HuH-7.5 (cell line): ENCODE measurements around the gene ZNF565.
"Not testable (repeated sequence)": the region's sequence is repeated elsewhere in the genome, so short reads cannot be mapped to it uniquely, and the experiment has no call there.

Experiments
- DNase-seq: peaks from one replicate; pipeline ENCODE4 v3.0.0; 2011; ENCODE audit warnings: low spot score

ZNF565 gene

DNA sequence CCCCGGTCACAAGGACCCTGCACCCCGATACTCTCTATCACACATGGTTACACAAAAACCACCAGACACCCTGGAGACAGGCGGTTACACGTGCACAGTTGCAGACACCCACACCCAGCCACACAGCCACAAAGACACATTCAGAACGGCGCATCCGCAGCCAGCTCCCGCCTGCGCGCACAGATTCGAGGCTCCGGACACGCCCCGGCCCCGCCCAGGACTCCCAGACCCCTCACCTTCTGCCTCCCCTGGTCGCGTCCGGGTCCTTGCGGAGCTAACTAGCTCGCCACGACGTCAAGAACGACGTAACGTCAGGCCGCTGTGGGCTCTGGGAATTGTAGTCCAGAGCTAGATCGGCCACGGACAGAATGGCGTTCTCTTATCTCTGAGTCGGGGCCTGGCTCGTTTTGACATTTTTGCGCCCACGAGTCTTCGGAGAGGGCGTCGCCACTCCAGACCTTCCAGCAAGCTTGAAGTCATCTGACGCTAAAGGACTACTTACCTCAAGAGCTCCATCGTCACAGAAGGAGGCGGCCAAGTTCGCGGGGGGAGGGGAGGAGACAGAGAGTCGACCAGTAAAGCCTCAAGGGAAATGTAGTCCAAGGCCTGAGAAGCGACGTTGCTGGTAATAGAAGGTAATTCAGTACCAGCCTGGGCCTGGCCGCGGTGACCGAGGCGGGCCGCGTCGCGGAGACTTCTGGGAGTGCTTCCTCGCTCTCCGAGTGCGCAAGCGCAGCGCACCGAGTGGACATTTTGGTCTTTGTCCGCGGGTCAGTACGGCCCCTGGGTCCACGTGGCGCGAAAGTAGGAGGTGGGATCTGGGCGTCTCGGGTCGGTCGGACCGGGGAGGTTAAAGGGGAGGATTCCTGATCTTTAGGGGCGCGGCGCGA lies at the start of gene ZNF565, which contains the start of gene ZNF146:
Gene ZNF565 (minus strand): TSS at position 280 of the 890 bp plus-strand sequence. CDS start 12,680 bp downstream, outside the sequence.
Gene ZNF146 (plus strand): TSS at position 721 of the 890 bp plus-strand sequence. CDS start 21,335 bp downstream, outside the sequence.
- DNase-seq, result peak; percentile 90

DNA sequence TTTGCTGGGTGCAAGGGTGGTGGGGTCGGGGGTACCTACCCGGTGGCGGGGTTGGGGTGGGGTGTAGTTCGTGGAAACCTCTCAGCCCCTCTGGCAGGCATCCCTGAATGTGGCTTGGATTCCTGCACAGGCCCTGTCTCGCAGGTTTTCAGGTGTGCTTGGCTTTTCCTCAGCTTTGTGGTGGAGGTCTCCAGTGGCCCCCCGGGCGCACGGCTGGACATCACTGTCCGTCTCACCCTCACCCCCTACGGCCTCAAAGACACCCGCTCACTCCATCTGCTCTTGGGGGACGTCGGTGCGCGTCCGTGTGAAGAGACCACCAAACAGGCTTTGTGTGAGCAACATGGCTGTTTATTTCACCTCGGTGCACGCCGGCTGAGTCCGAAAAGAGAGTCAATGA lies 44.7 kb upstream of the ZNF565 start:
- DNase-seq, result no peak

DNA sequence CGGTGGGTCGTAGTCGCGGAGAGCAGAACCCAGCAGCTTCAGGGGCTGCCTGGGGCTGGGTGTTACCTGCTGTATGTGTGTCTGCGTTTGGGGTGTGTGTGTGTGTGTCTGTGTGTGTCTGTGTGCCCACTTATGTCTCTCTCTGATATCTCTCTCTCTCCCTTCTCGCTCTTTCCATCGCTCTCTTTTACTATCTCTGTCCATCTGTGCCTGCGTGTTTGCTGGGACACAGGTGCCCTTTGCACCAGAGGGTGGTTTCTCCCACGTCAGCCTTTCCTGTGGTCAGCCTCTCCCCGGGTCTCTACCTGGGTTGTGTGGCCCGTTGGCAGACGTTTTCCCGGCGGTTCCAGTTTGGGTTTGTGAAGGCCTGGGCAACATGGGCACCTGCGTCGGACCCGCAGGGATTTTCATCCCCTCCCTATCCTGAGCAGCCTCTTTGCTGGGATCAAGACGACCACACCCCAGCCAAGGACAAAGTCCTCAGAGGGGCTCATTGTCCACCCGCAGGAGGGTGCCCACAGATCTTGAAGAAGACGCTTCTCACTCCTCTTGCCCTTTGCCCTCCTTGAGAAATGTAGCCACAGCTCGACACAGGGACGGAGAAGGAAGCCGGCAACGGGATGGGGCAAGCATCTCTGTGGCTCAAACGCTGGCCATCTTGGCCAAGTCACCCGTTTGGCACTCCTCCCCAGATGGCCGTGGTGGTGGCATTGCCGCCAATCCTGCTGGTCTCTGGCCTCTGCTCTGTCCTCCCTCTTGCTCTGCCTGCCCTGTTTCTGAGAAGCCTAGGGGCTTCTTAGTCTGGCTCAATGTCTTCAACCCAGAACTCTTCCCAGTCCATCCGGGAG lies 43.8 kb upstream of the ZNF565 start:
- DNase-seq, result no peak

DNA sequence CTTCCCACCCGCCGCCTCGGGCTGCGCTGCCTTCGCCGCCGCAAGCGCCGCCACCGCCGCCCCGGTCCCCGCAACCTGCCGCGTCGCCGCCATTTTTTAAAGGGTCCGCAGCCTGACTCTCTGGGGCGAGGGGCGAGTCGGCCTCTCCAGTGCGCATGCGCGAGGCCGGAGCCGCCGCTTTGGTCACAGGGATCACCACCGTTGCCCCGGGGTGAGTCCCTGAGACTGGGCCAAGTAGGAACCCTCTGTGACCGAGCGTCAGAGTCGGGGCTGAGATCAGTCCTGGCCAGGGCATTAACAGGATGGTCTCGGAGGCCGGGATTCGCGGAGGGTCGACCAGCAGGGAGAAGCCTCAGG lies 43.0 kb upstream of the ZNF565 start:
- DNase-seq, result no peak

DNA sequence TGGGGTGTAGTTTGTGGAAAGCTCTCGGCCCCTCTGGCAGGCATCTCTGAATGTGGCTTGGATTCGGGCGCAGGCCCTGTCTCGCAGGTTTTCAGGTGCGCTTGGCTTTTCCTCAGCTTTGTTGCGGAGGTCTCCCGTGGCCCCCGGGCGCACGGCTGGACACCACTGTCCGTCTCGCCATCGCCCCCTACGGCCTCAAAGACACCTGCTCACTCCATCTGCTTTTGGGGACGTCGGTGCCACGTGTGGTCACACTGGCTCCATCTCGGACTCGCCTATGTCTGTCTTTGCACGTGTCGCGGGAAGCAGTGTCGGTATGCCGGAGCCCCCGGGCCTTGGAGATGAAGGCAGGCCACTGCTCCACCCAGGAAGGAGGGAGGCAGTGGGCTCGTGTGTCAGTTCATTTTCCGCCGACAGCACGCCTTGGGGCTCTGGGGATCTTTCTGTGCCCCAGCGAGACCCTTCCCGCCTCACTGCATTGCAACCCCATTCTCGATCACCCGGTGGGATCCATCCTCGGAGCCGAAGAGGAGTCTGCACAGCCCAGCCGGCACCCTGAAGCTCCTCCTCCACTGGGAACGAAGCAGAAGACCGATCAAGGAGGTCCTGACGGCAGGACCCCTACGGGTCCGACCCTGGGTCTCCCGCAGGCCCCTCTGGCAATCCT lies 42.5 kb upstream of the ZNF565 start:
- DNase-seq, result no peak

DNA sequence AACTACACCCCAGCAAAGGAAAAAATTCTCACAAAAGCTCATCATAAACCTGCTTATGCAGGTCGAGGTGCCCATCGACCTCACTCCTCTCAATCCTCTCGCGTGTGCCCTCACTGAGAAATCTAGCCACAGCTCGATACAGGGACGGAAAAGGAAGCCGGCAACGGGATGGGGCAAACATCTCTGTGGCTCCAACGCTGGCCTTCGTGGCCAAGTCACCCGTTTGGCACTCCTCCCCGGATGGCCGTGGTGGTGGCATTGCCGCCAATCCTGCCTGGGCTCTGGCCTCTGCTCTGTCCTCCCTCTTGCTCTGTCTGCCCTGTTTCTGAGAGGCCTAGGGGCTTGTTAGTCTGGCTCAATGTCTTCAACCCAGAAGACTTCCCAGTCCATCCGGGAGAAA lies 41.6 kb upstream of the ZNF565 start:
- no peak for DNase-seq

DNA sequence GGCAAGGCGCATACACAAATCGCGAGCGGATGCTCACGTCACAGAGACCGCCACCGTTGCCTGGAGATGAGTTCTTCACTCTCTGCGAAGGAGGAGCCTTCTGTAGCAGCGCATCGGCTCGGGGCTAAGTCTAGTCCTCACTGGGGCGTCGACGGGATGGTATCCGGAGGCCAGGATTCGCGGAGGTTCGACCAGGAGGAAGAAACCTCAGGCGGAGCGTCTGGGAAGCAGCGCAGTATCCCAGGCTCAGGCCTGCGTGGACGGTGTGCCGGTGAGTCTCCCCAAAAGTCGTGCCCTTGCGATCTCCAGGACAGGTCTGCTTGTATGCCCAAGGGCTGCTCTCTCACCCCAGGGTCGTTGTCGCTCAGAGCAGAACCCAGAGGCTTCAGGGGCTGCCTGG lies 40.9 kb upstream of the ZNF565 start:
- DNase-seq, result no peak

DNA sequence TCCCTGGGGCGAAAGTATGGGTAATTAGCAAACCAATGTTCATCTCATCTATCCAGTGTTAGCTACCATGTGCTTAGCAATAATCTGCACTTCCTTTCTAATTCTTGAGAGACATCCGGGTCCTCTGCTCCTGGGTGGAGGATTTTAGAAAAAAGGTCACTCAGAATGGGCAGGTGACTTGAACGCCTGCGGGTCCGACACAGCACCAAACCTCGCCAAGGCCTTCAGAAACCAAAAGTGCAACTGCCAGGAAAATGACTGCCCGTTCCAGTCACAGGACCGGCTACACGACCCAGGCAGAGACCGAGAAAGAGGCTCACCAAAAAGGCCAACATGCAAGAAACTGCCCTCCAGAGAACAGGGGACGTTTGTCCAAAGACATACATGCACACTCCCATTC lies 40.4 kb upstream of the ZNF565 start:
- DNase-seq, result no peak

DNA sequence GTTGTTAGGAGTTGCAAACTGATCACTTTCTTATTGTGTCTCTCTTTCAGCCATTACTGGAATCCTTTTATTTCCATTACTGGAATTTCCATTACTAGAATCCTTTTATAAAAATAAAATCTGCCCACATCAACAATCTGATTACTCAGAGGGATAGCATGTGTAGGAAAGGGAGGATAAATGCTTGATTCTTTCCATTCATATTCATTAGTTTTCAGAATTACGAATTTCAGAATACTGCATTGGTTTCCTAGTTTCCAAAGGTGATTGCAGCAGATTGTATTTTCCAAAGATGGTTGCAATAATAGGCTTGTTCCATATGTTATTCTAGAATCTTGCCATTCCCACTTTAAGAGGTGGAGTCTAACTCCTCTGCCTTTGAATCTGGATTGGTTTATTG lies 37.6 kb upstream of the ZNF565 start:
- DNase-seq, result no peak

DNA sequence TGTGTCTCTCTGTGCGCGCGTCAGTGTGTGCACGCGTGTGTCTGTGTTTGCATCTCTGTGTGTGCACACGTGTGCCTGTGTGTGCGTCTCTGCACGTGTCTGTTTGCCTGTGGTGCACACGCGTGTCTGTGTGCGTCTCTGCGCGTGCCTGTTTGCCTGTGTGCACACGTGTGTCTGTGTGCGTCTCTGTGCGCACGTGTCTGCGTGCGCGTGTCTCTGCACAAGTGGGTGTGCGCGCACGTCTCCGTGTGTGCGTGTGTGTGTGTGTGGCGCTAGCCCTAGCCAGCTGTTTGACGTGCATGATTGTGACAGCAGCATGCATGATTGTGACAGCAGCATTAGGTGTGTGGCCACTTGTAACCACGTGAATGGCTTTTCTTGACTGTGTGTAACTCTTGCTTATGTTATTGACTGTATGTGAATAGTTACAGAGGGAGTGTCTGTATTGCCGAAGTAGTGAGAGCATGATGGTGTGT lies 31.6 kb upstream of the ZNF565 start:
- no peak for DNase-seq

DNA sequence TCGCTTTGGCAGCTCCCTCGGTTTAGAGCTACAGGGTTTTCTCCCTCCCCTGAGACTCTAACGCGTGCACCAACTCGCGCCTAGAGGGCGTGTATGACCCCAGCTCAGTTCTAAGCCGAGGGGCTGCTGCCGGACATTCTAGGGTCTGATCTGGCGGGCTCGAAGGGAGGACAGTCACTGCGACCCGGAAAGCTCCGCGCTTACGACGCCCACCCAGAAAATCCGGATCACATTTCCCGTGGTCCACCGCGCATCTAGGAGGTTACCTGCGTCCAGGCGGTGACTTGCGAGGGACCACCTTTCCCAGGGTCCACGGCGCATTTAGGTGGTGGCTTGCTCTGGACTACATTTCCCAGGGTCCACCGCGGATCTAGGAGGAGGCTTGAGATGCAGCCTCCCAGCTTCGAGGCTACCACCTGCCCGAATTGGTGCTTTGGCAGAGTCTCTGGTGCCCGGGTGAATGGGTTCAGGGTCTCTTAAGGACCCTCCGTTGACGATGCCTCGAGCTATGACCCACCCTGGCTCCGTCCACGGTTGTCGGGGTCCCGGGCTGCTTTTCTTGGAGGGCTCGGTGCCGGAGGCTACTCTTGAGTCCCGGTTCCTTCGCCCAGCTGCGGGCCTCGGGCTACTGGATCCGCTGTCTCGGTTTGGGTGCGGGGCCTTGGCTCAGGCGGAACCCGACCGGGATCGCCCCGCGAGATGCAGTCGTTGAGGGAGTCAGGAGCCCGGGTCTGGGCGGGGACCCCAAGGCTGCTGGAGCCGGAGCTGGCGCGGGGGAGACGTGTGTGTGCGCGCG lies 30.9 kb upstream of the ZNF565 start:
- no peak for DNase-seq

DNA sequence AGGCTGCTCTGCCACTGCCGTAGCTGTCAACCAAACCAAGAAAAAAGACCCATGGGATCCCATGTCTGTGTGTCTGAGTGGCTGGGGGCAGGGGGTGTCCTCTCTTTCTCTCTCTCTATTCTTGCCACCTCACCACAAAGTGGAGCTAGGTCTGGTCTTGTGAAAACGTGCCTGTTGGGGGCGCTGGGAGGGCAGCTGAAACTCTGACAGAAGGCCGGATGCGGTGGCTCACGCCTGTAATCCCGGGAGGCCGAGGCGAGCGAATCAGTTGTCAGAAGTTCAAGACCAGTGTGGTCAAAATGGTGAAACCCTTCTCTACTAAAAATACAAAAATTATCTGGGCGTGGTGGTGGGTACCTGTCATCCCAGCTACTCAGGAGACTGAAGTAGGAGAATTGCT lies 29.6 kb upstream of the ZNF565 start:
- no peak for DNase-seq

DNA sequence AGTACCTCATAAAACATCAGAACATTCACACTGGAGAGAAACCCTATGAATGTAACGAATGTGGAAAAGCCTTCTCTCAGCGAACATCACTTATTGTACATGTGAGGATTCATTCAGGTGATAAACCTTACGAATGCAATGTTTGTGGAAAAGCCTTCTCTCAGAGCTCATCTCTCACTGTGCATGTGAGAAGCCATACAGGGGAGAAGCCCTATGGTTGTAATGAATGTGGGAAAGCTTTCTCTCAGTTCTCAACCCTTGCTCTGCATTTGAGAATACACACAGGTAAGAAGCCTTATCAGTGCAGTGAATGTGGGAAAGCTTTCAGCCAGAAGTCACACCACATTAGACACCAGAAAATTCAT lies 22.5 kb upstream of the ZNF565 start:
- DNase-seq, result no peak

DNA sequence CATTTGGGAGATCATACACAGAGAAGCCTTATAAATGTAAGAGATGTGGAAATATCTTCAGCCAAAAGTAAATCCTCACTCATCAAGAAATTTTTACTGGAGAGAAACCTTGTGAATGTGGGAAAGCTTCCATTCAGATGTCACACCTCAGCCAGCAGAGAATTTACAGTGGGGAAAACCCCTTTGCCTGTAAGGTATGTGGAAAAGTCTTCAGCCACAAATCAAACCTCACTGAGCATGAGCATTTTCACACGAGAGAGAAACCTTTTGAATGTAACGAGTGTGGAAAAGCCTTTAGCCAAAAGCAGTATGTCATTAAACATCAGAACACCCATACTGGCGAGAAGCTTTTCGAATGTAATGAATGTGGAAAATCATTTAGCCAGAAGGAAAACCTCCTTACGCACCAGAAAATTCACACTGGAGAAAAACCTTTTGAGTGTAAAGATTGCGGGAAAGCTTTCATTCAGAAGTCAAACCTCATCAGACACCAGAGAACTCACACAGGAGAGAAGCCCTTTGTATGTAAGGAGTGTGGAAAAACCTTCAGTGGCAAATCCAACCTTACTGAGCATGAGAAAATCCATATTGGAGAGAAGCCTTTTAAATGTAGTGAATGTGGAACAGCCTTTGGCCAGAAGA lies 22.0 kb upstream of the ZNF565 start:
- DNase-seq, result no peak

DNA sequence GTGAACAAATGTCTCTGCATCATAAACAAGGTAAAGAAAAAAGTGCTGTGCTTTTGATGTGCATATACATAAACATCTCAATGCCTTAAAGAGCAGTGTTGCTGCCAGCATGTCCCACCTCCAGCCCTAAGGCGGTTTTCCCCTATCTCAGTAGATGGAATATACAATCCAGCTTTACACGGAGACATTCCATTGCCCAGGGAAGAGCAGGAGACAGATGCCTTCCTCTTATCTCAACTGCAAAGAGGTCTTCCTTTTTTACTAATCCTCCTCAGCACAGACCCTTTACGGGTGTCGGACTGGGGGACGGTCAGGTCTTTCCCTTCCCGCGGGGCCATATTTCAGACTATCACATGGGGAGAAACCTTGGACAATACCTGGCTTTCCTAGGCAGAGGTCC lies 19.2 kb upstream of the ZNF565 start:
- DNase-seq, result not testable (repeated sequence)

DNA sequence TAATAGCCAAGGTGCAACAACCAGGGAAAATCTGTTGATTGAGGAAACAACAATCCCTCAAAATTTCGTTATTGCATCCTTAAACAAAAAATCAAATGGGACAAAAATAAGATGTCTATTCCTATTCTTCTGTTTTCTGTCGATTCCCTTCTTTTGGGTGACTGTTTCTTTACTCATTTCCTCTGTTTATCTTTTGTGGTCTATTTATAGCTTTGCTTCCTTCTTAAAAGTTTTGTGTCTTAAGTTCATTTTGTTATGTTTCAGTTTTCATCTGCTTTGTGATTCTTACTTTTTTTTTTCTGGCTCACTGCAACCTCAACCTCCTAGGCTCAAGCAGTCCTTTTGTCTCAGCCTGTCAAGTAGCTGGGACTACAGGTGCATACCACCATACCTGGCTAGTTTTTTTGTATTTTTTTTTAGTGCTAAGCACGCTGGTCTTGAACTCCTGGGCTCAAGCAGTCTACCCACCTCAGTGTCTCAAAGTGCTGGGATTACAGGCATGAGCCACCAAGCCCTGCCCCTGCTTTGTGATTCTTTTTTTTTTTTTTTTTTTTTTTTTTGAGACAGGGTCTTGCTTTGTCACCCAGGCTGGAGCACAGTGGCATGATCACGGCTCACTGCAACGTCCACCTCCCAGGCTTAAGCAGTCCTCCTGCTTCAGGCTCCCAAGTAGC lies 10.9 kb upstream of the ZNF565 start:
- no peak for DNase-seq

DNA sequence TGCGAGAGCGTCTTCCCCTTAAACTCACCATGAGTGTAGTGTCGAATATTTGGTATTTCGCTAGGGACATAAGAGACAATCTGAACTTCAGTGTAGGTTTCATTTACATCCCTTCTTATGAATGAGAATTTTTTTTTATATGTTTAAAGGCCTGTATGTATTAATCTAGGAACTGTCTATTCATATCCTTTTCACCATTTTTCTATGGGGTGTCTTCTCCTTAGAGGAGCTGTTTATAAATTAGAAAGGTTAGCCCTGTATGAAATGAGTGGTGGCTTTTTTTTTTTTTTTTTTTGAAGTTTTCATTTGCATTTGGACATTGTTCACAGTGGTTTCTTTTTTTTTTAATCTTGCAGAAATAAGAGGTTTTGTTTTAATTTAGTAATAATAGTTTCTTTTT lies 8.0 kb upstream of the ZNF565 start:
- DNase-seq, result no peak

DNA sequence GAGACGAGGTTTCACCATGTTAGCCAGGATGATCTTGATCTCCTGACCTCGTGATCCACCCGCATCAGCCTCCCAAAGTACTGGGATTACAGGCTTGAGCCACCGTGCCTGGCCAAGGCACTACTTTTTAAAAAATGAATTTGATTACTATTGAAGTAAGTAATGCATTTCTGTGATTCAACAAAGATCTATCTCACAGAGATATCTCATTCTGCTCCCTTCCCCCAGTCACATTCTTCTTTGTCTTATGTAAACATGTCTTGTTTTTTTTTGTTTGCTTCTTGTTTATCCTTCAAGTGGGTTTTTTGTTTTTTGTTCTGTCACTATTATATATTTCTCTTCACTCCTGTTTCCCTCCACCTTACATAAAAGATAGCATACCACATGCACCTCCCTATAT lies 7.0 kb upstream of the ZNF565 start:
- no peak for DNase-seq

DNA sequence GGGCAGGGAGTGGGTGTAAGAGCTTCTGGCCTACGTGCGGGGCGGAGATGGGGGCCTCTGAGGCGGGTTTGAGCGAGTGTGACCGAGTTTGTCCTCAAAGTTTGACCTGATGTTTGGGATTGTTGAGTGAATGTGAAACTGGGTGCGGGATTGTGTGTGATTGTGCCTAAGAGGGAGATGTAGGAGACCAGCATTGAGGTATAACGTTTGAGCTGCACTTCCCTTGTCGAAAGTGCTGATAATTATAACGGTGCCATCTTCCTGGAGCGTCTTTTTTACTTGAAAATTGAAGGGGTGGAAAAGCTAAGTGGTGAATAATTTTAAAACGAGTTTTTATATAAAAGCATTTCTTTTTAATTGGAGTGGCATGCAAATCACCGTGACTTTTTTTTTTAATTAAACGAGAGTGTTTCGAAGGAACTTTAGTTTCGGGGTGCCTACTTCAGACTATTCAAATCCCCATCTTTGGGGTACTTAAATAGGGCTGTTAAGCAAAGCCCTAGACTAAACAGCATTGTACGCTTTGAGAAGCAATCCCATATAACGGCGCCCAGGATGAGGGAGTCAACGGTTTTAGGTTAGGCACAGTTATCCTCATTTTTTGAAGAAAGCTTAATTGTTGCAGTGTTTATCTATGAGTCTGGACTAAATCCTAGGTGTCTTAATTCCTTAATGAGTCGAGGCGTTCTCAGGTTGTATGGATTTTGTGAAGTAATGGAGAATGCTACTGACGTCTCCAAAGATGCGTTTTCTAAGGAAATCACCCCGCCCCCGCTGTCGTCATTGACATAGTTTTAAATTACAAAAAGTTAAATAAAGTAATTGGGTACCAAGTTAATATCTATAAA lies 1.0 kb upstream of the ZNF565 start:
- no peak for DNase-seq

DNA sequence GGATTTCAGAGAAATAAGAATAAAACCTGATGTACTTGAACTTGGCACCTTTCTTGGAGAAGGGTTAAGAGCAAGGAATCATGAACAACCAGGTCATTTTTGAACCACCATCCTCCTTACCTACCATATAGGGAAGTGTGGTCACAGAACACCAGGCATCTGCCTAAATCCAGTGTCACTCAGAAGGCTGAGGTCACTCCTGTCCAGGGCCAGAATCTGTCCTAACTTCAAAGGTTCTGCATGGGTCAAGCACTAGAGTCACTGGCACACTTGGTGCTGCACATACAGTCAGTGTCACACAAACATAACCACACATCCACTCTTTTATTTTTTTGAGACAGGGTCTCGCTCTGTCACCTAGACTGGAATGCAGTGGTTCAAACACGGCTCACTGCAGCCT lies 1.6 kb downstream of the ZNF565 start:
- no peak for DNase-seq
